GM12801 (cell line): ENCODE data around the gene KRT12.

Experiments used
- TF ChIP-seq, protein P1 (sequence below): IDR thresholded peaks from one replicate; pipeline ENCODE4 v1.5.1; 2011; ENCODE audit warnings: control low read depth; ENCODE audit not compliant: insufficient read length; ENCODE audit errors: extremely low read depth

The KRT12 gene

DNA sequence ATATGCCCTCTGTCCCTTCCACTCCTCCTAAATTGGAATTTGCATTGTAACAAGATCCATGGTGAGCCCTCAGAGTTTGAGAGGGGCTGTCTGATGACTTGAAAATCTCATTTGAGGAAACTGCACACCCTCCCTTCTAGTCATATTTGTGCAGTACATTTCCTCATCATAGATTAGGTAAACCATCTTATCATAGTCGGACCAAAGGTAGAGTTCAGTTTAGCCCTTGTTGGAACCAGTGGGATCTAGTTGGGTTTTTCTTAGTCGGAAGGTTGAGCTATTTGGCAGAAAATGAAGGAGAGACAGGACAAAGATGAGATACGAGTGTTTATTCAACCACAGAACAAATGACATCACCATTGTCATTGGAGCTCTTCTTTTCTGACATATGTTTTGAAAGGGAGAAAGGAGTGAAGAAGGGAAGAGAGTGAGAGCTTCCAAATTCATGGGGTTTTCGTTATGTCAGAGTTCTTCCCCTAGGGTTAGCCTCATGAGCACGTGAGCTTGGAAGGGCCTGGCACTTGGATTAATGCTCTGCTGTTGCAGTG, 33.9 kb upstream of the KRT12 start:
- TF ChIP-seq, protein P1, sequence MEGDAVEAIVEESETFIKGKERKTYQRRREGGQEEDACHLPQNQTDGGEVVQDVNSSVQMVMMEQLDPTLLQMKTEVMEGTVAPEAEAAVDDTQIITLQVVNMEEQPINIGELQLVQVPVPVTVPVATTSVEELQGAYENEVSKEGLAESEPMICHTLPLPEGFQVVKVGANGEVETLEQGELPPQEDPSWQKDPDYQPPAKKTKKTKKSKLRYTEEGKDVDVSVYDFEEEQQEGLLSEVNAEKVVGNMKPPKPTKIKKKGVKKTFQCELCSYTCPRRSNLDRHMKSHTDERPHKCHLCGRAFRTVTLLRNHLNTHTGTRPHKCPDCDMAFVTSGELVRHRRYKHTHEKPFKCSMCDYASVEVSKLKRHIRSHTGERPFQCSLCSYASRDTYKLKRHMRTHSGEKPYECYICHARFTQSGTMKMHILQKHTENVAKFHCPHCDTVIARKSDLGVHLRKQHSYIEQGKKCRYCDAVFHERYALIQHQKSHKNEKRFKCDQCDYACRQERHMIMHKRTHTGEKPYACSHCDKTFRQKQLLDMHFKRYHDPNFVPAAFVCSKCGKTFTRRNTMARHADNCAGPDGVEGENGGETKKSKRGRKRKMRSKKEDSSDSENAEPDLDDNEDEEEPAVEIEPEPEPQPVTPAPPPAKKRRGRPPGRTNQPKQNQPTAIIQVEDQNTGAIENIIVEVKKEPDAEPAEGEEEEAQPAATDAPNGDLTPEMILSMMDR, result no peak

GRCh38 chr17:40896916-40897455, 30.0 kb upstream of the KRT12 start:
- TF ChIP-seq, protein P1, result no peak

DNA sequence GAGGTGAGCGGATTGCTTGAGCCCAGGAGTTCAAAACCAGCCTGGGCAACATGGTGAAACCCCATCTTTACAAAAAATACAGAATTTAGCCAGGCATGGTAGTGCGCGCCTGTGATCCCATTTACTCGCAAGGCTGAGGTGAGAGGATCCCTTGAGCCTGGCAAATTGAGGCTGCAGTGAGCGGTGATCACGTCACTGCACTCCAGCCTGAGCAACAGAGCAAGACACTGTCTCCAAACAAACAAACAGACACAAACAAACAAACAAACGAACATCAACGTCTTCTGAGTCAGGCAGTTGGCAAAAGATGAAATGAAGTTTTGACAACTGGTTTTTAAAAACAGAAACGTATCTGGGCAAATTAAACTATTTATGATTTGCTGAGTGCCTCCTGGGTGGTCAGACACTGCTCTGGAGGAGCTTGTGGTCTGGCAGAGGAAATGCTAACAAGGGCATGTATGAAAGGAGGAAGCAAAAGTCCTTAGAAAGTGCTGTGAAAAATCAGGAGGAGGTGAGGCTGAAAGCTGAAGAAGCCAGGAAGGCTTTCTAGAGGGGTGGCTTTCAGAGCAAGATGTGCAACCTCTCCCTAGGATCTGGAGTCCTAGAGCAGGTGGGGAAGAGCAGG, 28.2 kb upstream of the KRT12 start:
- TF ChIP-seq, protein P1, result no peak

- TF ChIP-seq, protein P1, result no peak
These were observed 21.2 kb upstream of the KRT12 start for GRCh38 chr17:40888196-40888720.

DNA sequence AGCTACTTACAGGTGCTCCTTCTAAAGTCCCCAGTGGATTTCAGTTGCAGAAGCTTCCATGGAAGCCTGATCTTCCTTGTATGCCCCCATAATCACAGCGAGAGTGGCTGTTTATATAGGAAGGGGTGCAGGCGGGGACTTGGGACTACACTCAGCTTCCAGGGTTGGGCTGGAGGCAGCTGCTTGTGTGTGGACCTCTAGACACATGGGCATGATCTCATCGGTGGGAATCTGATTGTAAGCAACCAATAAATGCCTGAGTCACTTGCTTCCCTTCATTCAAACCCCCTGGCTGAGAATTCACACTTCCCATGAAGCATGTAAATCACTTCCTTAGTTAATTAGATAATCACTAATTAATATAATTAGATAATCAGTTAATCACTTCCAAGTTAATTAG, 19.1 kb upstream of the KRT12 start:
- TF ChIP-seq, protein P1, result no peak

DNA sequence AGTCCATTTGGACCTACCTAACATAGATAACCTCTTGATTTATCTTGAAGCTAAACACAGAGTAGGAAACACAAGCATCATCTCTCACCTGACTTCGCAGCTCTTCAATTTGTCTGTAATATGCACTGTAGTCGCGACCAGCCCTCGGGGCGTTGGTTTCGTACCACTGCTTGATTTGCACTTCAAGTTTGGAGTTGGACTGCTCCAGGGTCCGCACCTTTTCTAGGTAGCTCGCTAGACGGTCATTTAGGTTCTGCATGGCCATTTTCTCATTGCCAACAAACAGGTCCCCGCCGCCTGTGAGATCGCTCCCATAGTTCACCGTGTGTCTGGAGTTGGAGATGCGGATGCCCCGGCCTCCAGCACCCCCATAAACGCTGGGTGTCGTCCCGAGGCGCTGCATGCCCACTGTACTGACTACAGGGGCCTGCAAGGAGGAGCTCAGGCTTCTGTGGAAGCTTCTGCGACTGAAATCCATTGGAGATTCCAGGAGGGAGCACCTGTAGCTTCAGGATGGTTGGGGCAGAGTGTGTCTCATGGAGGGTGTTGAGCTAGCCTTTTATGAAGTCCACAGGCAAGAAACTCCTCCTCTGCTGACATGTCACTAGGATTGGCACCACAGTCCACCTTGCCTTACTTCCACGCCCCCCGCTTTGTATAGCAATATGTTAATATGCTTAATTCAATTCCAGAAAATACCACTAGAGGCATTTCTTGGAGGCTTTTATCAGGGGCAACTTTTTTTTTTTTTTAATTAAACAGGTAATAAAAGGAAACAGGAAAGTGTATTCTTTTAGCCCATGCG, 17.9 kb upstream of the KRT12 start, which contains the start of gene KRT20:
Gene KRT20 (minus strand): TSS at position 535 of the 805 bp plus-strand sequence. CDS start 57 bp downstream, at position 478.
- TF ChIP-seq, protein P1, result no peak
